Peyer's patch (tissue), 4 donors: ENCODE measurements around the gene RGS19. TPM values are rescaled to one million over a fixed set of nuclear protein-coding genes. Genes with fewer than 3 reads are reported as not detected.

ENCODE experiments used
- DNase-seq, 3 donors: peaks; one replicate each; pipeline ENCODE4 v3.0.0-alpha.2; 2017 to 2019
- H3K27ac ChIP-seq, 4 donors: fragments of 200-600 bp; sonication (generic); one replicate each; pipeline ENCODE4 v1.5.1; 2016 to 2019
- H3K27me3 ChIP-seq, 2 donors: fragments of 200-600 bp; sonication (generic); one replicate each; pipeline ENCODE4 v1.5.1; 2019
- H3K36me3 ChIP-seq, 3 donors: fragments of 200-600 bp; sonication (generic); one replicate each; pipeline ENCODE4 v1.5.1; 2016 to 2019
- H3K4me1 ChIP-seq, 4 donors: fragments of 200-600 bp; sonication (generic); one replicate each; pipeline ENCODE4 v1.5.1; 2016 to 2019
- H3K4me3 ChIP-seq, 4 donors: fragments of 200-600 bp; sonication (generic); 1 replicate in 3 of 4; 2 replicates in 1 of 4; pipeline ENCODE4 v1.5.1; 2016 to 2019; ENCODE audit warnings: mild to moderate bottlenecking in 1 of 4
- H3K9me3 ChIP-seq, 4 donors: fragments of 200-600 bp; sonication (generic); one replicate each; pipeline ENCODE4 v1.5.1; 2016 to 2019; ENCODE audit warnings: mild to moderate bottlenecking in 1 of 4
- CTCF ChIP-seq, 6 experiments: fragments of 450-650 bp in 4 of 6; fragments of 200-600 bp in 2 of 6; sonication (generic) in 1 of 6; IDR thresholded peaks; one replicate each; pipeline ENCODE4 v1.5.1; 2017 to 2019; ENCODE audit warnings: antibody characterized with exemption in 6 of 6, mild to moderate bottlenecking in 3 of 6, moderate library complexity in 1 of 6
- POLR2A ChIP-seq, 2 donors: fragments of 450-650 bp; IDR thresholded peaks; one replicate each; pipeline ENCODE4 v1.5.1; 2017; ENCODE audit warnings: antibody characterized with exemption in 2 of 2, mild to moderate bottlenecking in 2 of 2, moderate library complexity in 2 of 2
- total RNA-seq, 4 donors: library from RNA; depleted of rRNA; stranded (reverse); fragments of >200 nt; gene quantifications; one replicate each; pipeline ENCODE4 v1.1.0, GENCODE V29; 2016

Gene RGS19
- total RNA-seq, 4 donors from 2014 or later: 3.3 to 39.6 (median 6.8) TPM

DNA sequence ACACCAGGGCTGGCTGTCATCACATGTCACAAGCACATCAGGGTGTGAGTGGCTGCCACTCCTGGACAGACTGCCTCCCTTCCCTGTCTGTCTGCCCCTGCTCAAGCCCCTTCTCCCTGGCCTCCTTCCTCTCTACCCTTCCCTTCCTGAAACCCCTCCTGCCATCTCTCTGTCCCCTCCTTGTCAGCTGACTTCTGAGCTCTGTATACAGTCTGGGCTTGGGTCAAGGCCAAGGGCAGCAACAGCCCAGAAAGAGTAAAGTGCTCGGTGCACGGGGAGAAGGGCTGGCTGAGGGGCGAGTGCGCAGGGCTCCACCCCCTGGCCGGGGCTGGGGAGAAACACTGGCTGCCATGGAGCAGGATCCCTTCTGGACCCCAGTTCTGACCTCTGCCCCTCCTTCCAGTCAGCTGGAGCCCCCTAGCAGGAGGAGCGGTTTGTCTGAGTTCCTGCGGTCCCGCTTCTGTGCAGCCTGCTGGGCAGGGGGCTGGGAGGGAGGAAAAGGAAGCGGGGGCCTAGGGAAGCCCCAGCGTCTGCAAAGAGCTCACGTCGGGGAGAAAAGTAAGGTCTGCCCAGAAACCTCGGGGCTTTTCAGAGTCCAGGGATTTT is 2.9 kb upstream of the RGS19 start:
- peaks cover 0 to 40% (median 15%) of the 10 kb centered on the region in 4 donors for H3K4me1 ChIP-seq

DNA sequence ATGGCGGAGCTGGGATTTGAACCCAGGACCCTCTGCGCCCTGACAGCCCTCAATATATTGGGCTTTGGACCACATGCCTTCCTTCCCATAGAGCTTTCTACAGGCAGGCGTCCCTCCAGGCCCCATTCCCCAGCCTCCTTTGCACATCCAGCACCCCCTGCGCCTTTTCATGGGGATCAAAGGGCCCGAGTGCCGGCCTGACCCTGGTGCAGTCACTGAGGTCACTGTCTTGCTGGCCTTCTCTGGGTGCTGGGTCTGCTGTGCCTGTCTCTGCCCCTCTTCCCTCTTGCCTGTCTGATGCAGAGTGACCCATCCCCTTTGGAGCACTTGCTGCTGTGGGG is 2.3 kb upstream of the RGS19 start:
- H3K27ac ChIP-seq: no peak overlapping the region
- H3K4me3 ChIP-seq: no peak overlapping the region
- H3K4me1 ChIP-seq: peaks cover 0 to 40% (median 16%) of the 10 kb centered on the region in 4 donors
- TF ChIP-seq CTCF (IDR thresholded peaks at IDR 0.05) (no peak), POLR2A (IDR thresholded peaks at IDR 0.05) (no peak)
- no peak for DNase-seq
- H3K9me3 ChIP-seq: no peaks in the 10 kb centered on the region
- no peaks in the 10 kb centered on the region for H3K36me3 ChIP-seq
- peaks cover 0 to 15% of the 10 kb centered on the region in 2 donors for H3K27me3 ChIP-seq

More for the DNA sequence above, 2.9 kb upstream of the RGS19 start:
- DNase-seq: no peak
- no peaks in the 10 kb centered on the region for H3K36me3 ChIP-seq
- no peak overlapping the region for H3K27ac ChIP-seq
- no peaks in the 10 kb centered on the region for H3K9me3 ChIP-seq
- TF ChIP-seq CTCF (IDR thresholded peaks at IDR 0.05) (no peak), POLR2A (IDR thresholded peaks at IDR 0.05) (no peak)
- H3K27me3 ChIP-seq: peaks cover 0 to 15% of the 10 kb centered on the region in 2 donors
- no peak overlapping the region for H3K4me3 ChIP-seq

GRCh38 chr20:64080813-64081623 is 1.7 kb upstream of the RGS19 start:
- TF ChIP-seq POLR2A (IDR thresholded peaks at IDR 0.05) (no peak), CTCF (IDR thresholded peaks at IDR 0.05) (no peak)
- H3K4me1 ChIP-seq: peaks cover 0 to 40% (median 19%) of the 10 kb centered on the region in 4 donors
- H3K4me3 ChIP-seq: peak overlapping the region in 3 of 4 donors; percentile 63 to 81 (median 73)
- H3K36me3 ChIP-seq: no peaks in the 10 kb centered on the region
- H3K27me3 ChIP-seq: peaks cover 0 to 15% of the 10 kb centered on the region in 2 donors
- DNase-seq: no peak
- H3K27ac ChIP-seq: peak overlapping the region in 3 of 4 donors; percentile 73 to 95 (median 87)
- no peaks in the 10 kb centered on the region for H3K9me3 ChIP-seq

DNA sequence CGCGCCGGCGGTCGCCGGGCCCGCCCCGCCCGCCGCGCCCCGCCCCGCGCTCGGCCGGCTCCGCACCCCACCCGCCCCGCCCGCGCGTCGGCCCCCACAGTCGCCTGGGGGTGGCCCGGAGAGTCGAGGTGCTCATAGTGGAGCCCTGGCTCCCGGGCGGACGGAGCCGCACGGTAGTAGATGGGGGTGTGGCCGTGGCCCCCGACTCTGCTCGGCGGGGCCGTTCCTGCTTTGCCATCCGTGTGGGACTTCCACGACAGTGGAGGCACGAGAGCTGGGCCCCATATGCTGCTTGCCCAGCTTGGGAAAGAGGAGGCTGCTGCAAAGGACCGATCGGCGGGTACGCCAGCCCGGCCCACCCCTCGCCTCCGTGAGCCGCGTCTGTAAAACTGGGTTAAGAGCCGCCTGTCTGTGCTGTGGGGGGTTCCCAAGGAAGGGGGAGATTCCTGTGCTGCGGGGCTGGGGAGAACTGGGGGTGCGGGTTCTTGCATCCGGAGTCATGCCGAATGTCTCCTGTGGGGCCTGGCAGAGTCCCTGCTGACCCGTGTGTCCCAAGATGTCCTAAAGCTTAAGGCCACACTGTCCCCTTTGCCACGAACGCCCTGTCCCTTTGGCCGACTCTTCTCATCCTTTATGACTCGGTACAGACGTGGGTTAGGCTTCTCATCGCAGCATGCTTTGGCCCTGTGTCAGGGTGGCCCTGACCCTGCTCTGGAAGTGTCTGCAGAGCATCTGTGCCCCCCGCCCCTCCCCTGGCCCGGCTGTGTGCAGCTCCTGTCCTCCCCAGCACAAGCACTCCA is 895 bp upstream of the RGS19 start, which contains the start of gene OPRL1:
TSS of gene OPRL1 (plus strand) at position 70 of the 800 bp plus-strand sequence. CDS start 12,639 bp downstream, outside the sequence.
- peaks cover 0 to 15% of the 10 kb centered on the region in 2 donors for H3K27me3 ChIP-seq
- peak within 1 kb of the TSS; percentile 73 to 95 (median 82) for H3K27ac ChIP-seq
- peak within 1 kb of the TSS; percentile 63 to 81 (median 75) for H3K4me3 ChIP-seq
- no peaks in the 10 kb centered on the region for H3K9me3 ChIP-seq
- TF ChIP-seq CTCF (IDR thresholded peaks at IDR 0.05) (no peak), POLR2A (IDR thresholded peaks at IDR 0.05) (no peak)
- H3K4me1 ChIP-seq: peaks cover 0 to 40% (median 22%) of the 10 kb centered on the region in 4 donors
- peaks cover 0 to 5% (median 0%) of the 10 kb centered on the region in 3 donors for H3K36me3 ChIP-seq
- DNase-seq: peak in 1 of 3 donors; percentile 67

- peak overlapping the region; percentile 73 to 95 (median 82) for H3K27ac ChIP-seq
- no peaks in the 10 kb centered on the region for H3K9me3 ChIP-seq
- H3K4me1 ChIP-seq: peaks cover 0 to 34% (median 19%) of the 10 kb centered on the region in 4 donors
- no peak for TF ChIP-seq POLR2A (IDR thresholded peaks at IDR 0.05)
- no peak for TF ChIP-seq CTCF (IDR thresholded peaks at IDR 0.05)
- DNase-seq: no peak
- peaks cover 0 to 5% of the 10 kb centered on the region in 2 donors for H3K27me3 ChIP-seq
- peak overlapping the region; percentile 63 to 81 (median 75) for H3K4me3 ChIP-seq
- H3K36me3 ChIP-seq: peaks cover 0 to 12% (median 0%) of the 10 kb centered on the region in 3 donors
These were observed 415 bp downstream of the RGS19 start for GRCh38 chr20:64078934-64079272.
